Fibroblast of pulmonary artery (primary cell): ENCODE results near the gene PIANP.

ENCODE experiments used
- DNase-seq: peaks from one replicate; pipeline ENCODE4 v3.0.0-alpha.2; 2010; ENCODE audit warnings: low read depth
- H3K4me3 ChIP-seq: replicated peaks from 2 replicates; pipeline ENCODE4 v1.5.1; 2011; ENCODE audit warnings: low read depth, mild to moderate bottlenecking, control low read depth, low read length, moderate library complexity
- TF ChIP-seq, protein P1 (sequence below): IDR thresholded peaks from 2 replicates; pipeline ENCODE4 v1.5.1; 2011; ENCODE audit warnings: mild to moderate bottlenecking, control low read depth, low read length, inconsistent platforms; ENCODE audit errors: missing control alignments

Gene PIANP

DNA sequence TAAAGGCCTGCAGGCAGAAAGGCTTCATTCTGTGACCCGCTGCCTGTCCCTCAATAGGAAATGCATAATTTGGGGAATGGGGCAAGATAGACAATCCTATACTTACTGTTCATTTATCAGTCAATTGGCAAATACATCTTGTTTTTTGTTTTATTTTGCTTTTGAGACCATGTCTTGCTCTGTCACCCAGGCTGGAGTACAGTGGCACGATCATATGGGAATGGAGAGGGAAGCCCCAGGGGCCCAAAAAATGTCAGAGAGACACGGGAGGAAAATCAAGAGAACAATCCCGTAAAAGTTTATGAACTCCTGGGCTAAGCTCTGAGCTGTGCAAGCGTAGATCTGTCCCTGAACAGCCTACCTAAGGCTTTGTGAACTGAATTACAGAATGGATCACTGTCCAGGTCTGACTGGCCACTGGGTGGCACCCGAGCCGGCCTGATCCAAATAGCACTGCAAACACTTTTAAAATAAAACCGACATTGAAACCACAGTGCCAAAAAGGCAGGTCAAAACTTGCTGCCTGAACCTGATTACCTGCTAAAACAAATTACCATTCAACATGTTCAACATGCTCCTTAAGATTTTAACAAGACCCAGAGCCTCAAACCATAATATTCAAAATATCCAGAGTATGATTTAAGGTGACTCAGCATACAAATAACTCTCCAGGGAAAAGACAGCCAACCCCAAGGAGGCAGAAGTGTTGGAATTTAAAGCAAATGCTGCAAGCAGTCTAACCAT is 35.0 kb upstream of the PIANP start:
- TF ChIP-seq, protein P1, sequence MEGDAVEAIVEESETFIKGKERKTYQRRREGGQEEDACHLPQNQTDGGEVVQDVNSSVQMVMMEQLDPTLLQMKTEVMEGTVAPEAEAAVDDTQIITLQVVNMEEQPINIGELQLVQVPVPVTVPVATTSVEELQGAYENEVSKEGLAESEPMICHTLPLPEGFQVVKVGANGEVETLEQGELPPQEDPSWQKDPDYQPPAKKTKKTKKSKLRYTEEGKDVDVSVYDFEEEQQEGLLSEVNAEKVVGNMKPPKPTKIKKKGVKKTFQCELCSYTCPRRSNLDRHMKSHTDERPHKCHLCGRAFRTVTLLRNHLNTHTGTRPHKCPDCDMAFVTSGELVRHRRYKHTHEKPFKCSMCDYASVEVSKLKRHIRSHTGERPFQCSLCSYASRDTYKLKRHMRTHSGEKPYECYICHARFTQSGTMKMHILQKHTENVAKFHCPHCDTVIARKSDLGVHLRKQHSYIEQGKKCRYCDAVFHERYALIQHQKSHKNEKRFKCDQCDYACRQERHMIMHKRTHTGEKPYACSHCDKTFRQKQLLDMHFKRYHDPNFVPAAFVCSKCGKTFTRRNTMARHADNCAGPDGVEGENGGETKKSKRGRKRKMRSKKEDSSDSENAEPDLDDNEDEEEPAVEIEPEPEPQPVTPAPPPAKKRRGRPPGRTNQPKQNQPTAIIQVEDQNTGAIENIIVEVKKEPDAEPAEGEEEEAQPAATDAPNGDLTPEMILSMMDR = peak; percentile 77
- no peak overlapping the region for H3K4me3 ChIP-seq
- DNase-seq = peak; percentile 69

DNA sequence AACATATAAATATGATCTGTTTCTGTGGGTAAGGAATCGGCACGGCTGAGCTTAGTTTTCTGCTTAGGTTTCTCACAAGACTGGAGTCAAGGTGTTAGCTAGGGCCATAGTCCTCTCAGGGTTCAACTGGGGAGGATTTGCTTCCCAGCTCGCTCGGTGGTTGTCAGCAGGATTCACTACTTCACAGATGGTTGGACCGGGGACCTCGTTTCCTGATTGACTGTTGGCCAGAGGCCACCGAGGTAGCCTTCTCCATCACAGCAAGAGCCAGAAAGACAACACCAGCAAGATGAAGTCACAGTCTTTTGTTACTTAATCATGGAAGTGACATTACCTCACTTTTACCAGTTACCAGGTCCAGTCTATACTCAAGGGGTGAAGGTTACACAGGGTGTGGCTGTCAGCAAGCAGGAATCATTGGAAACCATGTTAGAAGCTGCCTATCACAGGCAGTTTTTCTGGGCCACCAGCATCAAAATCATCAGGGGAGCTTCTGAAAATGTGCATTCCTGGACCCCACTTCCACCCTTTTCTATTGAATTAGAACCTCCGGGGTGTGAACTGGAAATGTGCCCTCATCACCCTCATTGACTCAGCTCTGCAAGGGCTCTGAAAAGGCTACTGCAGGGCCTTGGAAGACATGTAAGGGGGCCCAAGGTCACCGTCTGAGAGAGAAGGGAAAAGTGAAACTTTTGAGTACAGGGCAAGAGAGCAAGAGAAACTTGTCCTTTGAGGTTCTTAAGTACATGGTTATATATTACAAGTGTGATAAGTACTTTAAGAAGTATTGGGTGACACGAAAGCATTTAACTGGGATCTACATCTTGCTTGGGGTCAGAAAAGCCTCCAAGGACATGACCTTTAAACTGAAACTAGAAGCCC is 34.1 kb upstream of the PIANP start:
- no peak overlapping the region for H3K4me3 ChIP-seq
- no peak for DNase-seq
- TF ChIP-seq, protein P1 = no peak

DNA sequence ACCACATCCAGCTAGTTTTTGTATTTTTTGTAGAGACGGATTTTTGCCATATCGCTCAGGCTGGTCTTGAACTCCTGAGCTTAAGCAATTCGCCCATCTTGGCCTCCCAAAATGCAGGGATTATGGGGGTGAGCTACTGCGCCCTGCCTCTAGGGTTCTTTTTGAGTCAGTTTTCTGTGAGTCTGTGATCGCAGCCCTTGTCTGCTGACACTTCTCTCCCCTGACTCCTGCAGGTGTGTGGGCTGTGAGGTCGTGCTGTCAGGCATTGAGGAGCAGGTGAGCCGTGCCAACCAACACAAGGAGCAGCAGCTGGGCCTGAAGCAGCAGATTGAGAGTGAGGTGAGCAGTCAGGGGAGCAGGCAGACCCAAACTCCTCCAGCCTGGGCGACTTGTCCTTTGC is 29.6 kb upstream of the PIANP start:
- no peak for DNase-seq
- TF ChIP-seq, protein P1 = no peak
- no peak overlapping the region for H3K4me3 ChIP-seq

DNA sequence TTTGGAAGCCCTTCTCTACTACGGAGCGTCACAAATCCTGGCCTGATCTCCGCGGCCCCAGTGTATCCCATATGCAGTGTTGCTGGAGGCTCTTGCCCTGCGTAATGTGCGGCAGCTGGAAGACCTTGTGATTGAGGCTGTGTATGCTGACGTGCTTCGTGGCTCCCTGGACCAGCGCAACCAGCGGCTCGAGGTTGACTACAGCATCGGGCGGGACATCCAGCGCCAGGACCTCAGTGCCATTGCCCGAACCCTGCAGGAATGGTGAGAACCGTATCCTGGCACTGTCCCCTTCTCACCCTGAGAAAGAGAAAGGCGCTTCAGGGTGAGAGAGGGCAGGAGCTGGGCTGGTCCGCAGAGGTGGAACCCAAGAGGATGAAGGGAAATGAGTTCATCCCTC is 28.6 kb upstream of the PIANP start:
- DNase-seq = no peak
- TF ChIP-seq, protein P1 = no peak
- no peak overlapping the region for H3K4me3 ChIP-seq

DNA sequence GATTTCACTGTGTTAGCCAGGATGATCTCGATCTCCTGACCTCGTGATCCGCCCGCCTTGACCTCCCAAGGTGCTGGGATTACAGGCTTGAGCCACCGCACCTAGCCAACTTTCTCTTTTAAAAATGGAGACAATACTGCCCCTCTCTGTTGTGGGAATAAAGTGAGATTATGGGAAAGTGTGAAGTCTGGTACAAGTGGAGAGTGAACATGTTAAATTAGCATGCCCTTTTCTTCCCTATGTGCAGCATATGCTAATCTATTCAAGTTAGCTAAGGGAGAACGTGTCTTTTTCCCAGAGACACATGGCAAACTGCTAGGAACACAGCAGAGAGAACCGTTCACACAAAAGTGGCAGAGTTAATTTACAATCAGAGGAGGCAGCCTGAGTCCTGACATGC is 24.7 kb upstream of the PIANP start:
- H3K4me3 ChIP-seq = no peak overlapping the region
- TF ChIP-seq, protein P1 = no peak
- DNase-seq = no peak

DNA sequence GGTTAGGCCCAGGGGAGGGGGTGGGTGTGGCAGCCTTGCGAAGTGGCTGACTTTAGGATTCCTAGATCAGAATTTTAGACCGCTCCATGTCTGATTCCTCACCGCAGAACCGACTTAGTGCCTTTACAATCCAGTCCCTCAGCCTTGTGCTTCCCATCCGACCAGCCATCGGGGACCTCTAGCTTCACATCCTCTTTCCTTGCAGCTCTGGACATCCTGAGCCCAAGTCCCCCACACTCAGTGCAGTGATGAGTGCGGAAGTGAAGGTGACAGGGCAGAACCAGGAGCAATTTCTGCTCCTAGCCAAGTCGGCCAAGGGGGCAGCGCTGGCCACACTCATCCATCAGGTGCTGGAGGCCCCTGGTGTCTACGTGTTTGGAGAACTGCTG is 23.8 kb upstream of the PIANP start:
- TF ChIP-seq, protein P1 = no peak
- no peak for DNase-seq
- peak overlapping the region; percentile 77 for H3K4me3 ChIP-seq
